NCI-H2171 treated with DMSO at 0.1 percent for 48 hours (cell line): ENCODE data around the gene BICDL2.
"Not testable (repeated sequence)": the region's sequence is repeated elsewhere in the genome, so short reads cannot be mapped to it uniquely, and the experiment has no call there.

ENCODE experiments used
- DNase-seq: peaks from one replicate; lab custom pipeline; 2025; lab: John Stamatoyannopoulos, UW

BICDL2 gene

GRCh38 chr16:3065069-3065741, 28.5 kb upstream of the BICDL2 start, which contains the start of gene IL32:
IL32 (plus strand) TSS chr16:3065640; CDS start chr16:3065812, 172 bp downstream.
- DNase-seq, result no peak

GRCh38 chr16:3063625-3064386, 27.1 kb upstream of the BICDL2 start:
- DNase-seq, result no peak

- DNase-seq, result no peak
Measured at GRCh38 chr16:3062553-3062952, 25.8 kb upstream of the BICDL2 start.

- no peak for DNase-seq
Measured at GRCh38 chr16:3060339-3061127, 23.8 kb upstream of the BICDL2 start.

- DNase-seq, result no peak
Measured at GRCh38 chr16:3059723-3060242, 23.0 kb upstream of the BICDL2 start.

DNA sequence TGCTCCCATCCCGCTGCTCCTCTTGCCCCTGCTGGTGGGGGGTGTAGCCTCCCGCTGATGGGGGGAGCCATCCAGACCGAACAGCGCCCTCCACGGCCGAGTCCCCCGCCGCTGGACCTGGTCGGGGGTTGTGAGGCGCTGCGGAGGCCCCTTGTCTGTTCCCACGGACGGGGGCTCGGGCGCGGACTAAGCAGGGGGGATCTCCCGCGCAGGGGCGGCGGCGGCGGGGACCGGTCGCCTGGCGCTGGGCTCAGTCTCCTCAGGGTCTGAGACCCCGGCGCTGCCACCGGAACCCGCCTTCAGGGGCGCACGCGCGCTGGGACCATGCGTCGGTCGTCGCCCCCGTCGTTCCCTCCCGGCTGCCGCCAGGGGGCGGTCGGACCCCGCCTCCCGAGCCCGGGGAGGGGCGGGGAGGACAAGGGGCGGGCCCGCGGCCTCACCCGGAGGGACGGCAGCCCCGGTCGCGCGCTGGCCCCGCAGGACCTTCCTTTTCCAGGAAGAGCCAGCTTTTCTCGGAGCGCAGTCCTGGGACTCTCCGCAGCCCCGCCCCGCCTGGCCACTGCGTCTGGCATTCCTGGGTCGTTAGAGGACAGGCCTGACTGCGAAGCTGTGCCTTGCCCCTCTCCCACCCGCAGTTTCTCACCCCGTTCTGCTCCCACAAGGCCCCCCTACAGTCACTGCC, 22.4 kb upstream of the BICDL2 start:
- peak; percentile 59 for DNase-seq

- peak; percentile 39 for DNase-seq
Measured at GRCh38 chr16:3058139-3059030, 21.6 kb upstream of the BICDL2 start.

GRCh38 chr16:3057181-3058138, 20.7 kb upstream of the BICDL2 start:
- DNase-seq, result no peak

DNA sequence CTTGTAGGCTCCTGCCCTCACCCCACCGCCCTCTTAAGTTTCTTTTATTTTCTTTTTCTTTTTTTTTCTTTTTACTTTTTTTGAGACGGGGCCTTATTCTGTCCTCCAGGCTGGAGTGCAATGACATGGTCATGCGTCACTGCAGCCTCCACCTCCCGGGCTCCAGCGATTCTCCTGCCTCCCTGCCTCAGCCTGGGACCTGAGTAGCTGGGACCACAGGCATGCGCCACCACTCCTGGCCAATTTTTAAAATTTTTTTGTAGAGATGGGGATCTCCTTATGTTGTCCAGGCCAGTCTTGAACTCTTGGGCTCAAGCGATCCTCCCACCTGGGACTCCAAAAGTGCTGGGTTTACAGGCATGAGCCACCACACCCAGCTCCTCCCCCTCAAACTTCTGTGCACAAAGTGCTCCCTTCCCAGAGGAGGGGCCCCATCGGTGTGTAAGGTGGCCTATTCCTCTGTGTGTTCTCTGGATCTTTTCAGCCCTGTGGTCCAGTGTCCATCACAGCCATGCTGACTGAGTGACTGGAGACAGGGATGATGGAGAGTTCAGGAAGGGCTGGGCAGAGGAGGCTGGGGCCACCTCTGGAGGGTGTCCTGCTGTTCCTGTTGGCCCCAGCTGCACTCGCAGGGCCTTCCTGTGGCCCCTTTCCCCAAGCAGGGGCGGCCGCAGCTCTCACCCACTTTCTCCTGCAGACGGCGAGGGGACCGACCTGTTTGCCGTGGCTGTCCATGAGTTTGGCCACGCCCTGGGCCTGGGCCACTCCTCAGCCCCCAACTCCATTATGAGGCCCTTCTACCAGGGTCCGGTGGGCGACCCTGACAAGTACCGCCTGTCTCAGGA, 19.8 kb upstream of the BICDL2 start:
- DNase-seq, result no peak

DNA sequence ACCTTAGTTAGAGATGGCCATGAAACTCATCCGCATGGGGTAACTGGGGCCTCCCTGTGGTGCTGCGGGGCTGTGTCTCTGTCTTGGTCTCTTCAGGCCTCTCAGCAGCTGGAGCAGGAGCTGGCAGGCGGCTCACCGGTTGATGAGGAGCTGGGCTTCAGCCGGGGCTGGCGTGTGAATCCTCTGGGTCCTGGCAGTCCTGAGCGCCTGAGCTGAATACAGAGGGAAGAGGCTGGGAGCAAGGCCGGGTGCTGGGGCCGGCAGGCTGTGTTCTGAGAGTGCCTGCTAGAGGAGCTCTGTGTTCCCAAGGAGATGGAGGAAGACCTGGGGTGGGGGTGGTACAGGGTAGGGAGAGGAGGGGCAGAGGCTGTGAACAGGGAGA, 19.0 kb upstream of the BICDL2 start:
- not testable (repeated sequence) for DNase-seq

DNA sequence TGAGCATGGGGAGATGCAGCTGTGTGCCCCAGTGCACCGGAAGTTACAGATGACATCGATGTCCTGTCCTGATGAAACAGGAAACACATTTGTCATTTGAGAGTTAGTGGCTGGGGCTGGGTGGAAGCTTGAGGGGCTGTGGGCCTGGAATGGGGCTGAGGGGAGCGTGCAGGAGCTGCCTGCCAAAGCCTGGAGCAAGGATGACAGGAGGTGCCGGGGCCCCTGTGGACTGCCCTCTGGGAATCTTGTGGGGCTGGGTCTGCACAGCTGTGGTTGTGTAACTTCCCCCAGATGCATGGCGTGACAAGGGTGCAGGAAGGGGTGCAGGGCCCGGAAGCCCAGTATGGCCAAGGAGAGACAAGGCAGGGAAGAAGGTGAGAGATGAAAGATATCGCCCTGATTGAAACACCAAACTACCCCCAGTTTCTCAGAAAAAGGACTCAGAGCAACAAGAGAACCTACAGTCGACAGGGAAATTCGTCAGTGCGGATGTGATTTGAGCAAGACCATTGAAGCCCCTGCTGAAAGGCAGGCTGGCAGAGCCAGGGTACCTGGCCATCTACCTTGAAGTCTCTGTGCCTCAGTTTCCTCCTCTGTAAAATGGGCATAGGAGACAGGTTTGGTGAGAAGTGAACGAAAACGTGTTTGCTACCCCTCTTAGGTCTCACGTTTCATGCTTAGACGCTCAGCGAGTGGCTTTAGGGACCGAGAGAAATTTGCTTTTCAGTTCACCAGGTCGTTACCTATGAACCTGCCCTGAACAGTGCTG, 18.4 kb upstream of the BICDL2 start:
- DNase-seq, result no peak

DNA sequence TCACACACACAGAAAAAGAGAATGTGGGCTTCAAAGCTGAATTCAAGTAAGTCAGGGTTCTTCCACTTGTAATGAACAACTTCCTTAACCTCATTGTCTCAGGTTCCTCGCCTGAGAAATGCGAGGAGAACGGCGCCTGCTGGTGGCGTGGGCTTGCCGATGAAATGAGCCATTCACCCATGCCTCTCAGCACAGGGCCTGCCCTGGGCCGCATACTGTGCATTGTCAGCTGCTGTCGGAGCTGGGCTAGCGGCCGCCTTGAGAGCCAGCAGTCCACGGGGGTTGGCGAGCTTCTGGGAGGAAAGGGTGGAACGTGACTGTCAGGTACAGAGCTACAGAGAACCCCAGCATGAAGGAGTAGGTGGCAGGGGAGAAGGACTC, 16.6 kb upstream of the BICDL2 start:
- not testable (repeated sequence) for DNase-seq

- not testable (repeated sequence) for DNase-seq
Measured at GRCh38 chr16:3052571-3053329, 16.0 kb upstream of the BICDL2 start.

- no peak for DNase-seq
Measured at GRCh38 chr16:3051494-3051893, 14.8 kb upstream of the BICDL2 start.

GRCh38 chr16:3051009-3051408, 14.3 kb upstream of the BICDL2 start:
- no peak for DNase-seq

- DNase-seq, result no peak
Measured at GRCh38 chr16:3050487-3050886, 13.7 kb upstream of the BICDL2 start.

DNA sequence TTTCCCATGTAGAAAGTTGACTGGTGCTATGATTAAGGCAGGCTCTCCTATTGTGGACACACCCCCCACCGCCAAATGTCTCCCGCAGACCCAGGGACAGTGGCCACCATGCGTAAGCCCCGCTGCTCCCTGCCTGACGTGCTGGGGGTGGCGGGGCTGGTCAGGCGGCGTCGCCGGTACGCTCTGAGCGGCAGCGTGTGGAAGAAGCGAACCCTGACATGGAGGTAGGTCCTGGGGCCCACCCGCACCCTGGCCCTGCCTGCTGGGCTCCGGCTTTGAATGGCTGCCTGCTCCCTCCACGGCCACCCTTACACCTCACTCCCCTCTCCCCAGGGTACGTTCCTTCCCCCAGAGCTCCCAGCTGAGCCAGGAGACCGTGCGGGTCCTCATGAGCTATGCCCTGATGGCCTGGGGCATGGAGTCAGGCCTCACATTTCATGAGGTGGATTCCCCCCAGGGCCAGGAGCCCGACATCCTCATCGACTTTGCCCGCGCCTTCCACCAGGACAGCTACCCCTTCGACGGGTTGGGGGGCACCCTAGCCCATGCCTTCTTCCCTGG, 13.3 kb upstream of the BICDL2 start:
- no peak for DNase-seq
